Bronchial epithelial cell (primary cell): Measurements from ENCODE around the gene PADI4. TPM values are rescaled to one million over a fixed set of nuclear protein-coding genes. Genes with fewer than 3 reads are reported as not detected.
"Not testable (repeated sequence)": the region's sequence is repeated elsewhere in the genome, so short reads cannot be mapped to it uniquely, and the experiment has no call there.

Experiments
- DNase-seq: peaks from one replicate; pipeline ENCODE4 v3.0.0-alpha.2; 2010; ENCODE audit warnings: low read depth
- FAIRE-seq: peaks from 2 replicates; lab custom pipeline; 2011; peaks lifted over from hg19 to GRCh38; lab: Jason Lieb, UNC
- H3K27me3 ChIP-seq: 2 replicates; pipeline ENCODE4 v1.5.1; 2011; ENCODE audit warnings: low read length; ENCODE audit not compliant: control insufficient read depth, insufficient read depth
- H3K36me3 ChIP-seq: 2 replicates; pipeline ENCODE4 v1.5.1; 2011; ENCODE audit warnings: low read length; ENCODE audit not compliant: control insufficient read depth, insufficient read depth
- H3K4me3 ChIP-seq: 2 replicates; pipeline ENCODE4 v1.5.1; 2011; ENCODE audit warnings: mild to moderate bottlenecking, low read depth, low read length, control low read depth
- CTCF ChIP-seq: IDR thresholded peaks from 2 replicates; pipeline ENCODE4 v1.5.1; 2011; ENCODE audit warnings: mild to moderate bottlenecking, moderate library complexity, low read length, control low read depth, inconsistent platforms; ENCODE audit not compliant: insufficient read depth, severe bottlenecking
- total RNA-seq: library from RNA; depleted of rRNA; stranded (reverse); fragments of >200 nt; gene quantifications from 2 replicates; pipeline ENCODE4 v1.2.1, GENCODE V29; 2014

Gene PADI4
- total RNA-seq, 1 donor from 2014 or later, result not detected

GRCh38 chr1:17338706-17339493 lies 30.9 kb downstream of the PADI4 start:
- Histone ChIP-seq H3K27me3 (no peaks in the 10 kb centered on the region), H3K4me3 (no peak overlapping the region), H3K36me3 (no peaks in the 10 kb centered on the region)
- DNase-seq (no peak), FAIRE-seq (no peak)
- peak; percentile 6 for TF ChIP-seq CTCF

- no peak for TF ChIP-seq CTCF
- FAIRE-seq, result no peak
These were observed 31.5 kb downstream of the PADI4 start for GRCh38 chr1:17339521-17339920.

GRCh38 chr1:17340358-17340757 lies 32.4 kb downstream of the PADI4 start:
- no peak overlapping the region for H3K4me3 ChIP-seq
- TF ChIP-seq CTCF, result no peak
- FAIRE-seq (no peak), DNase-seq (peak; percentile 67)
- H3K27me3 ChIP-seq, result no peaks in the 10 kb centered on the region
- no peaks in the 10 kb centered on the region for H3K36me3 ChIP-seq

More at GRCh38 chr1:17339521-17339920, 31.5 kb downstream of the PADI4 start:
- no peak for DNase-seq
- Histone ChIP-seq H3K36me3 (no peaks in the 10 kb centered on the region), H3K27me3 (no peaks in the 10 kb centered on the region), H3K4me3 (no peak overlapping the region)

GRCh38 chr1:17342014-17342441 lies 34.0 kb downstream of the PADI4 start:
- TF ChIP-seq CTCF, result no peak
- H3K27me3 ChIP-seq, result no peaks in the 10 kb centered on the region
- H3K36me3 ChIP-seq, result no peaks in the 10 kb centered on the region
- DNase-seq, result no peak
- no peak overlapping the region for H3K4me3 ChIP-seq
- FAIRE-seq, result no peak

- FAIRE-seq, H3K4me3 ChIP-seq, DNase-seq, H3K27me3 ChIP-seq, H3K36me3 ChIP-seq: not testable (repeated sequence)
These were observed 37.5 kb downstream of the PADI4 start for GRCh38 chr1:17345506-17345905.

- DNase-seq, result no peak
- Histone ChIP-seq H3K27me3 (no peaks in the 10 kb centered on the region), H3K36me3 (no peaks in the 10 kb centered on the region), H3K4me3 (no peak overlapping the region)
- no peak for FAIRE-seq
- no peak for TF ChIP-seq CTCF
These were observed 38.2 kb downstream of the PADI4 start for GRCh38 chr1:17346046-17346789.
